ENCODE data around the gene BEAN1.
"Not testable (repeated sequence)": the region's sequence is repeated elsewhere in the genome, so short reads cannot be mapped to it uniquely, and the experiment has no call there.

Gene BEAN1

DNA sequence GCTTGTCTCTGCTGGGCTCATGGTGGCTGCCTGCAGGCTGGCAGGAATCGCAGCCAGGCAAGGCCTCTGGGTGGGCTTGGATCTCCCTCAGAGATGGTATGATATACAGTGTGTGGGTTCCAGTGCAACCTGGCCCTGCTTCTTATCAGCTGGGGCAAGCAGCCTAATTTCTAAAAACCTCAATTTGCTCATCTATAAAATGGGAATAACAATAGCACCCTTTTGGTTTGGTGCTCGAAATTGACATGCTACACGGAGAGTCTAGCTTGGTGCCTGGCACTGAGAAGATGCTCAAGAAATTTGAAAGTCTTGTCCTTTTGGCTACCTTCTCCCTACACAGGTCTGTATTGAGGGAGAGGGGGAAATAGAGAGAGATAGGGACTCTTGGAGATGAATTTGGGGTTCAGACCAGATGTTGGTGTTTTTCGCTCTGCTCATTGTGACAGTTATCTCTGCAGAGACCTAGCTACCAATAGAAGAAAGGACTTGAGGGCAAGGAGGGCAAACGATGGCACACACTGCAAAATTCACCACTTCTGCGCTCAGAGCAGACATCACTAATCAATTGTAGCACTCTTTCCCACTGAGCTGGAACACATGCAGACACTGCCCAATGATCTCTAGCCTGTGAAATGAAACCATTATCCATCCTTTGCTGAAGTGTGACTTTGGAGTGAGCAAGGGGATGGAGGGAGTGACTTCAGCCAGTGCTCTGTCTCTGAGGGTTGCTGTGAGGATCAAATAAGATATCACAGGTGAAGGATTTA, 15.6 kb downstream of the BEAN1 start:
- DNase-seq = no peak

DNA sequence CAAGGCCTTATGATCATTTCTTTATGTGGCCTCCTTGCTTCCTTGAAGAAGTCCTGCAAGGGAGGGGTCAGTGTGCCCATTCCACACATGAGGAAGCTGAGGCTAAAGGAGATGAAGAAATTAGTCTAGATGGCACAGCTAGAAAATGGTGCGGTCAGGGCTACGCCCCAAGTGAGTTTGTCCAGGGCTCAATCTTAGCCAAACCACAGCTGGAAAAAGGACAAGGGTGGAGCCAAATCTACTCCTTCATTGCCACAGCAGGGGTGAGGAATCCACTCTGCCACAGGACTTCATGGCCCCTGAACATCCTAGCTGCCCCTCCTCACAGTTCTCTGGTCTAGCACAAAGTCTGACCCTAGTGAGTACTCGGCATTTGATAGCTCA, 16.2 kb downstream of the BEAN1 start:
- no peak for DNase-seq

DNA sequence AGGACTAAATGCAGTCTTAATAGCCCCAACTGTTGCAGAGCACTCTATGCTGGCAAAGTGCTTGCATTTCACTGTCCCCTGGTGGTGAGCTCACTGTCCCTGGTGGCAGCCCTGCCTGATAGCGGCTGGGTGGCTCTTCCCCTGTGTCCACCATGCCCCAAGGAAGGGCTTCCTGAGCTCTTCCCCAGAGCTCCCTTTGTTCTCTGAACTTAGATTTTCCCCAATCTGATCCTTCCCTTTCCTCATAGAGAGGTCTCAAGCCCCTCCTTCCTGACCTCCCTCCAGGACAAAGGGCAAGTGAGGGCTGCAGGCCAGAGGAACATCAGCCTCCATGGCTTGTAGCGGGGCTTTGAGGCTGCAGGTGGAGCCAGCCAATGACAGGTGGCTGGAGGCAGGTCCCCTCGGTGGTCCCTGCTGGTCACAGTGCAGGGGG, 17.0 kb downstream of the BEAN1 start:
- no peak for DNase-seq

DNA sequence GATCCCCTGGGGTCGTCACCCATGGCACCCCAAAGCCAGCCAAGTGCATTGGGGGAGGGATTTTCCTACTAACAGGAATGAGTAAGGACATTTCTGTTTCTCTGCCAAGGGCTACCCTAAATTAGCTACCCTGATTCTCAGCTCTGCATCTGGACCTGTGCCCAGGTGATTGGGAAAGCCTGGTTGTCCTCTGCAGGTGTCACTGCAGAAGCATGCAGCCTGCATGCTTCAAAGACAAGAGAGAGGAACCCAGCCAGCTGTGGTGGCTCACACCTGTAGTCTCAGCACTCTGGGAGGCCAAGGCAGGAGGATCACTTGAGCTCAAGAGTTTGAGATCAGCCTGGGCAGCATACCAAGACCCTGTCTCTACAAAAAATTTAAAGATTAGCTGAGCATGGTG, 19.6 kb downstream of the BEAN1 start:
- DNase-seq = no peak

DNA sequence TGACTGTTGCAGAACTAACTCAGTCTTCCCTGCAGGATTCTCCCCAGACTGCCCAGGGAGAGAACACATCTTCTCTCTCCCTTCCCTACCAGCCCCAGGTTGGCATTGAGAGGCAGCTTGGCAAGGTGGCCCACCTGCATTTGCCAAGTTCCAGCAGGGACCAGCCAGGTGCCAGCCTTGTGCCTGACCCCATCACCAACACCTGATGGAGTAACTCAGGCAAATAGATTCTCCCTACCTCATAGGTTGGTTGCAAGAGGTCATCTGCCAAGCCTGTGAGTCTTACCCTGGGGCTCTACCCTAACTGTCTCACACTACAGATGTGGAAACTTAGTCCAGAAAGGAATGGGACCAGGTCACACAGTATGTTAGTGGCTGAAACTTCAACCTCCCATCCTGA, 20.4 kb downstream of the BEAN1 start:
- no peak for DNase-seq

DNA sequence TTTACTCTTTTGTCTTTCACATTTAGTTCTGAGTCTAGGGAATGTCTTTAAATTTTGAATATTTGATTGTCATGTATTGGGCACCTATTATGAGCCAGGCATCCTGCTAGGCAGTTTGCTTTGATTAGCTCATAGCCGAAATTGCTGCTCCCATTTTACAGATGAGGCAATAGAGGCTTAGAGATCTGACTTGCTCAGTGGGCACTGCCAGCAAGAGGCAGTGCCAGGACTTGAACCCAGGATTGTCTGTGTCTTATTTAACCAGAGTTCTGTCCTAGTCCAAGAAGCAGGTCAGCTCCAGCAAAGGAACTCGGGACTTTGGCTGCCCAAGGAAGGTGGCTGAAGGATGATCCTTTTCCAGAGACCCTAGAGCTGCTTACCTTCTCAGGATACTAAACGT, 24.5 kb downstream of the BEAN1 start:
- no peak for DNase-seq

DNA sequence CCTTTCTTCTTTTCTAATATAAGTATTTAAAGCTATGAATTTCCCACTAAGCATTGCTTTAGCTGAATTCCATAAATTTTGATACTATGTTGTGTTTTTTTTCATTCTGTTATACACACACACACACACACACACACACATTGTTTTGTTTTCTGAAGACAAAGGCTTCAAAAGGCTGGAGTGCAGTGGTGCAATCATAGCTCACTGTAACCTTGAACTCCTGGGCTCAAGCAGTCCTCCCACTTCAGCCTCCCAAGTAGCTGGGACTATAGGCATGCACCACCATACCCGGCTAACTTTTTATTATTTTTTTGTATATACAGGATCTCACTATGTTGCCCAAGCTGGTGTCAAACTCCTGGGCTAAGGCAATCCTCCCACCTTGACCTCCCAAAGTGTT, 26.1 kb downstream of the BEAN1 start:
- DNase-seq = not testable (repeated sequence)

DNA sequence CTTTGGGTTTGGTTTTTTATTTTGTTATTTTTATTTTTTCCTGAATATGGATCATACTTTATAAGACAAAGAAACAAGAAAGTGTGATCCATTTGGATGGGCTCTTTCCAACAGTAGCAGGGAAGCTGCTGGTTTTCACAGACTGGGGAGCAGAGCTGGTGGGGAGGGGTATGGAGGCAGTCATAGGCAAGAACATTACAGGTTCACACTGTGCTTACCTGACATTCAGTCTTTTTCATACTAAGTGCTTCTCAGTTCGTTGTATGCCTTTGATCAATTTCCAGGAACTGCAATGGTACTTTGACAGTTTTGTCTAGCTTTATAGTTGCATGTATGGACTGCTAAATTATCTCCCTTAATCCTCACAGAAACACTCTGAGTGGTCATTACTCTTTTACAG, 27.7 kb downstream of the BEAN1 start:
- no peak for DNase-seq

DNA sequence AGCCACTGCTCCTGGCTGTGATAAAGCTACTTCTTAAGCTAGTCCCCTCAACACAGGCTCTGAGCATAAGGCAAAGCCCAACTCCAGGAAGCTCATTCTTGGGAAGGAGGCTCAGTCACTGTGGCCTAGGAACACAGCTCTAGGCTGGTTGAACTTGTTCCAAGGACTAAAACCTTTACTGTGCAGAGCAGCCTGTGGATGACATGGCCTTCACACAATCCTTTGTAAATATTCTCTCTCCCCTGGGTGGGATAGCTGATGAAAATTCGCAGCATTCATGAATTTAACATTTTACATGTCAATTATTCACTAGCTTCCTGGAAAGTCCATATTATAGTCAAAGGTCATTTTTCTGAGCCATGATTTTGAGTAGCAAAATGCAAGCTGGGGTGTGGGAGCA, 28.9 kb downstream of the BEAN1 start:
- no peak for DNase-seq

DNA sequence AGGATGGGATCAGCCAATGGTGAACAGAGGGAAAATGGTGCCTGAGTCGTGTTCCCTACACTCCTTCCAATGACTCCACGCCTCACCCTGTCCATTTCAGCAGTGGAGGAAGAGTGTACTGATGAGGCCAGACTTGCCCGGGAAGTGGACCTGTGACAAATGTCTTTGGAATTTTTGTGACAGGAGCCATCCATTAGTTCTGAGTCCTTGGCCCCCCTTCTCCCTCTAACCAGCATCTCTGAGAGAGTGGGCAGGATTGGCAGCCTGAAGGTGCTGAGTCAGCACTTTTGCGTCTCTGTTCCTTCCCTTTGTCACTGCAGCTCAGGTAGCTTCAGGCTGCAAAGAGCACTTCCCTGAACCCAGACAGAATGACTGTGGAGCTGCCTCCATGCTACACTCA, 30.8 kb downstream of the BEAN1 start:
- no peak for DNase-seq

DNA sequence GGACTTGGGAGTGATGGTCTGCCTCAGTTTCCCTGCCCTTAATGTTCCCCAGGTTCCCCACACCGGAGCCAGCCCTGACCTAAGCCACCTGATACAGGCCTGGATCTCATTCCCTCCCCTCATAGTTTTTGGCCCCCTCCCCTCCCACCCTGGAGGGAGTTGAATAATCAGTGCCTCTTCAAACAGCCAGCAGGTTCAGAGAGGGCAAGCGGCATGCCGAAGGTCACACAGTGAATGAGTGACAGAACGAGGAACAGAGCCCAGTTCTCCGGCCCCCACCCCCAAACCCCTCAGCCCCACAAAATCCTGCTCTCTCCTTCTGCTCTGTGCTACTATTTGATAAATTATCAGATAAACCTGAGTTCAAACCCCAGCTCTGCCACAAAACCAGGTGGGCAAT, 31.2 kb downstream of the BEAN1 start:
- DNase-seq = no peak

DNA sequence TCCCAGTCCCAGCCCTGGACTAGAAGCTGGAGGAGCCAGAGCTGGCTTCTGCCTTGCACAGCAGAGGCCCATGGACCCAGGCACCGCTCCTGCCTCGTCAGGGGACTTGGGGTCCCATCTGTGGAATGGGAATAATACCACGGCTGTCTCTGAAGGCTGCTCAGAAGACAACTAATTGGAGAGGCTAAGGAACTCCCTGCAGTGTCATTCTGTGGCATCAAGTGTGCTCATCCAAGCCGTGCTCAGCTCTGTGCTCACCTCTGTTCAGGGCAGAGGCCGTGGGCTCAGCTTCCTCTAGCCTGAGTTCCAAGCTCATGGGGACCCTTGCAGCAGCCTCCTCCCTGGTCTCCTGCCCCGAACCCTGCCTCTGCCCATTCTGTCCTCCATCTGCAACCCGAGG, 31.8 kb downstream of the BEAN1 start:
- no peak for DNase-seq

DNA sequence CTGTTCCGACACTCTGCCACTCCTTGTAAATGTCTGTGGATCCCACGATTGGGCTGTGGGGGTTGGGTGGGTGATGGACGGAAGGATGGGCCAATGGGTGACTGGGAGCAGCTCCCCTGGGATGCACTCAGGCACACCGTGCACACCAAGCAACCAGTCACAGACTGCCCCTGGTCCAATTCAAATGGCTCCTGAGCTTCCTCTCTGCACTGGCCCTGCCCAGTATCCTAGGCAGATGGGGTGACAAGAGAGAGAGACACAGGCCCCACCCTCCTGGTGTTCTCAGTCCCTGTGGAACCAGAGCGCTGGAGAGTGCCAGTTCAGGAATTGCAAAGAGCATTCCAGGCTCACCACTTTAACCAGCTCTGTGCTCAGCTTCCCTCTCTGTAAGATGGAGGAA, 32.8 kb downstream of the BEAN1 start:
- no peak for DNase-seq

DNA sequence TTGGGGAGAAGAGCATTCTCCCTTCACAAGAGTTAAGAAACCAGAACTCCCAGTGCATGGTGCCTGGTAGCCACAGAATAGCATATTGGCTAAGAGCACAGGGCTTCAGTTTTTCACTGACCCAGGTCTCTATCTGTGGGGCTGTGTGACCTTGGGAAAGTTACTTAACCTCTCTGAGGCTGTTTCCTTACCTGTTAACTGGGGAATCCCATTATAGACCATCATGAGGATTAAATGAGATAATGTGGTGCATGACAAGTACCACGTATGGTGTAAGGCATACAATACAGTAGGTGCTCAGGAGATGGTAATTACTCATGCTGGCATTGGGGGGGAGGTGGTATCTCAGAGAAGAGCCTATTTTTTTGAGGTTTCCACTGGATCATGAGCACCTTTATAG, 33.6 kb downstream of the BEAN1 start:
- no peak for DNase-seq

DNA sequence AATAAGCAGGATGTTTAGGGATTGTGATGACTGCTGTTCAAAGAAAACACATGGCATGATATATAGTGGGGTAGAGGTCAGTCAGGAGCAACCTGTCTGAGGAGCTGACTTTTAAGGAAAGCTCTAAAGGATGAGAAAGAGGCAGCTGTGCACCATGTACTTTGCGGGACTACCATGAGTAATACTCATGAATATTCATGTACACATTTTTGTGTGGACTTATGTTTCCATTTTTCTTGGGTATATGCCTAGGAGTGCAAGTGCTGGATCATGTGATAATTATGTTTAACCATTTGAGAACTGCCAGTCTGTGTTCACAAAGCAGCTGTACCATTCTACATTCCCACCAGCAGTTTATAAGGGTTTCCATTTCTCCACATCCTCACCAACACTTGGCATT, 35.8 kb downstream of the BEAN1 start:
- DNase-seq = no peak

DNA sequence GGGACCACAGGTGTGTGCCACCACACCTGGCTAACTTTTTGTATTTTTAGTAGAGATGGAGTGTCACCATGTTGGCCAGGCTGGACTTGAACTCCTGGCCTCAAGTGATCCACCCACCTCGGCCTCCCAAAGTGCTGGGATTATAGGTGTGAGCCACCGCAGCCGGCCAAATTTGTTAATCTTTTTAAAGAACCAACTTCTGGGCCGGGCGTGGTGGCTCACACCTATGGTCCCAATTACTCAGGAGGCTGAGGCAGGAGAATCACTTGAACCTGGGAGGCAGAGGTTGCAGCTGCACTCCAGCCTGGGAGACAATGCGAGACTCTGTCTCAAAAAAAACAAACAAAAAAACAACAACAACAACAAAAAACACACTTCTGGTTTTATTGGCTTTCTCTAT, 38.9 kb downstream of the BEAN1 start:
- not testable (repeated sequence) for DNase-seq

DNA sequence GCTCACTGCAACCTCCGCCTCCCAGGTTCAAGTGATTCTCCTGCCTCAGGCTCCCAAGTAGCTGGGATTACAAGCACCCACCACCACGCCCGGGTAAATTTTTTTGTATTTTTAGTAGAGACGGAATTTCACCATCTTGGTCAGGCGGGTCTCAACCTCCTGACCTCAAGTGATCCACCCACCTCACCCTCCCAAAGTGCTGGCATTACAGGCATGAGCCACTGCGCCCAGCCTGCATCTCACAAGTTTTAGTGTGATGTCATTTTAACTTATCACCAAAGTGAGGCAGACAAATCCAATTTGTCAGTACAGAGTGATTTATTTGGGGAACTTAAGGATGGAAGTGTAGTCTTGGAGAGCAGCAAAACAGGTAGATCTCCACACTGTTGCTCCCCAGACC, 39.5 kb downstream of the BEAN1 start:
- DNase-seq = not testable (repeated sequence)

DNA sequence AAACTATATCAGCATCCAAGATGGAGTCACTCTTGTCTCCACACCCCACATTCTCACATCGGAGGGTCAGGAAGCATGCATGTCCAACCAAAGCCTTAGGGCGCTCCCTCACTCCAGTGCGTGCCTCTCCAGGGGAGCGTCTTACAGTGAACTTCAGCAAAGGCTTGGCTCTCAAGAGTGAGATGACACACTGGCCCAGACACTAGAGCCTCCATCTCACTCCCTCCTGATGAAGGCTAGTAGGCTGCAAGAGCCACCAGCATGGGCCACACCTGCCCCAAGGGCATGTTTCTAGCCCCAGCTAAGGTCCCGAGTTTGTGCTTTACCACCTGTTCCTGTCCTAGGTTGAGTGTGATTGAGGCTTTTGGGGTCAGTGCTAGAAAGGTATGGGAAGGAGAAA, 40.5 kb downstream of the BEAN1 start:
- DNase-seq = no peak

DNA sequence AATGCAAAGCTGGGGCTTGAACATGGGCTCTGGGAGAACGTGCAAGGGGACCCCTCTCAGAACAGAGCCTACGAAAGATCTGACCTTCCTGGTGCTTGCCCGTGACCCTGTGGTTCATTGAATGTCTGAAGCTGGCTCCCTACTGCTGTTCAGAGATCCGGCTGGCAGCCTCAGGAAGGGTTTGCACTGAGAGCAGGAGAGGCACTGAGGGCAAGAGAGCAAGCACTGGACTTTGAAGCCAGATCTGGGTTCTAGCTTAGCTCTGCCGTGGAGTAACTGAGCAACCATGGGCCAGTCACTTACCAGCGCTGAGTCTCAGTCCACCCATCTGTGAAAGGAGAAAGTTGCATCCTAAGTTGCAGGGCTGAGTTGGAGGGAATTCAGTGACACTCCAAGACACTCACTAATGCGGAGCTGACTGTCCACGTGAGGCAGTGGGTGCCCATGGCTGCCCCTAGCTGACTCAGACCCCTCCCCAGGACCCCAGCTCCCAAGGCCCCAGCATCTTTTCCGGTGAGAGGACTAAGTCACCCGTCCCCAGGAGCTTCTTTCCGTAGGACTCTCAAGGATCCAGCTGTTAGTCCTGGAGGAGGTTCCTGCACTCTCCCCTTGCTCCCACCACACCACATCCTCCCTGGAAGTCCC, 41.3 kb downstream of the BEAN1 start:
- no peak for DNase-seq

DNA sequence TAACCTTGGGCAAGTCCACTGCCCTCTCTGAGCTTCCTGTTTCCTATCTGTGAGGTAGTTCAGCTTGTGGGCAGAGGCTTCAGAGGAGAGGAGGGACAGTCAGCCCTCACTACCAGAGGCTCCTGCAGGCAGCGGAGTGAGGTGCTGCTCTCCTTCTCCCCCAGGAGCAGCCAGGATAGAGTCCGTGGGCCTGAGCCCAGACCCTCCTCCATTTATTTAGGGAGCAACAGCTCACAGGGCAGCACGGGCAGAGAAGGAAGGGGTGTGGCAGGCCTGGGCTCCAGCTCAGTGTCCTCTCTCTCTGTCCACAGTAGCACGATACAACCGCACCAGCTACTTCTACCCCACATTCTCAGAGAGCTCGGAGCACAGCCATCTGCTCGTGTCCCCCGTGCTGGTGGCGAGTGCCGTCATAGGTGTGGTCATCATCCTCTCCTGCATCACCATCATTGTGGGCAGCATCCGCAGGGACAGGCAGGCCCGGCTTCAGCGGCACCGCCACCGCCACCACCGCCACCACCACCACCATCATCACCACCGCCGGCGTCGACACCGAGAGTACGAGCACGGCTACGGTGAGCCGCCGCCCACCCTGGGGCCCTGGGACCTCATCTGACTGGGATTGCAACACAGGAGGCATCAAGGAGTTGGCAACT, 42.3 kb downstream of the BEAN1 start:
- no peak for DNase-seq

DNA sequence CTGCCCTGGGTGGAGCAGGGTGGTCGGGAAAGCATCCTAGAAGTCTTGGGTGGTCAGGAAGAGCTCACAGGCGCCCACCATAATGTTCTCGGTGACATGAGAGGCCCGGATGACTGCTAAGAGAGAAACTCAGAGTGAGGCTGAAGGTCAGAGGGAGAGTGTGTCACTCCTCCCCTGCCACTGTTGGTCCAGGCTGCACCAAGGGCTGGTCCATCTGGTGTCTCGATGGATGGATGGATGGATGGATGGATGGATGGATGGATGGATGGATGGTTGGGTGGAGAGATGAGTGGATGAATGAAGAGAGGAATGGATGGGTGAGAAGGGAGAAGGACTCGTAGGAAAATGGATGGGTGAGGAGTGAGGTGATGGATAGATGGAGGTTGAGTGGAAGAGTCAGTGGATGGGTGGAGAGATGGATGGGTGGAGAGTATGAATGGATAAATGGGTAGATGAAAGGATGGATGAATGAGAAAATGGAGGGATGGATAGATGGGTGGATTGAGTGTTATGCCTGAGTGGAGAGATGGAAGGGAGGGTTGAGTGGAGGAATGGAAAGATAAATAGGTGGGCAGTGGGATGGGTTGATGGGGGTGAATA, 43.0 kb downstream of the BEAN1 start:
- DNase-seq = no peak

DNA sequence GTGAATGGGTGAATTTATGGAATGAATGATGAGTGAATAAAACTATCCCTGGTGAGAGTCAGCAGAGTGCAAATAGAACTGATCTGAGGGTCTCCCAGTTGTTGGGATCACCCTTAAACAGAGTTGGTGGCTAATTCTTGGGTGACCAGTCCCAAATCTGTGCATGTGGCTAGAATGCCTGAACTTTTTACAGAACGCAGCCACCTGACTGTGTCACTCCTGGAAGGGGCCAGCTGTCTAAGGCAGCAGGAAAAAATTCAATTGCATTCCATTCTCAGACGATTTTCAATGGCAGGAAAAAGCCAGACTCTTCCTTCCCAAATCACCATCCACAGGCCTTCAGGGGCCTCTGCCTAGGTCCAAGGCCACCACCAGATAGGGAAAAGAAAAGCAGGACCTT, 43.5 kb downstream of the BEAN1 start:
- DNase-seq = no peak

DNA sequence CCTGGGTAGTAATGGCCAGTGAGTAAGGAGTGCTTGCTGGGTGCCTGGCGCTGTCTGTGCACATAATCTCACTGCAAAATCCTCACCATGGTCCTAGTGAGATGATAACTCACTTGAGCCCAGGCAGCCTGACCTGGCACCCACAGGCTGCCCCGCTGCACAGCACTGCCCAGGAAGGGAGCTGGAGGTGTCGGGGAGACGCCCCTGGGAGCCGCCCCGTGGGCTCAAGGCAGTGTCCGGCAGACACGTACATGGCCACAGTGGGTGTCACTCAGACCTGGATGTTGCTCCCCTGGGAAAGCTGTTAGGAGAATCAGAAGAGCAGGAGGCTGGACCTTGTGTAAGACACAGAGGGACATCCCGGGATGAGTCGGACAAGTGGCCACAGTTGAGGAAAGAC, 44.2 kb downstream of the BEAN1 start:
- DNase-seq = no peak

Data from CD4-positive, alpha-beta T cell treated with Interleukin-4 for 1 hour (primary cell).